Left cardiac atrium (tissue), 4 donors: ENCODE measurements around the gene USP9X. TPM values are rescaled to one million over a fixed set of nuclear protein-coding genes. Genes with fewer than 3 reads are reported as not detected.
A peak's percentile ranks its signal among the peaks of the same experiment; 100 is the strongest.
"Not testable (repeated sequence)": the region's sequence is repeated elsewhere in the genome, so short reads cannot be mapped to it uniquely, and the experiment has no call there.

Experiments used
- ATAC-seq, 2 donors: fragments of 200-7000 bp; cut with Tn5 transposase; one replicate each; pipeline ENCODE4 v1.9.1; 2020; ENCODE audit warnings: mild to moderate bottlenecking in 2 of 2, moderate library complexity in 2 of 2
- DNase-seq: peaks from one replicate; pipeline ENCODE4 v3.0.0-alpha.2; 2020
- intact Hi-C, 2 donors: fragments of 100-400 bp; cut with DNase I; formaldehyde crosslinking; loops; one replicate each; pipeline versions ENCODE4 v1.14.1 to v1.15.1; 2022 to 2023
- total RNA-seq, 2 donors: library from RNA; stranded (reverse); fragmentation: NEBNext Ultra II Directional; extraction: Animal tissue kit (Norgen Biotek cat#: 25700); gene quantifications; one replicate each; pipeline ENCODE4 v1.2.1, GENCODE V29; 2021
- donor health status: DM: no; HTN: yes; CAD: no.
- donor health status: DM: no; HTN: yes; CAD: no; lungs with severe emphysema.
- donor health status: DM: yes; HTN: yes; CAD: no.
- donor health status: Dilated cardiomyopathy.

Gene USP9X
- total RNA-seq, 2 donors from 2014 or later = 49.0 to 69.0 TPM

DNA sequence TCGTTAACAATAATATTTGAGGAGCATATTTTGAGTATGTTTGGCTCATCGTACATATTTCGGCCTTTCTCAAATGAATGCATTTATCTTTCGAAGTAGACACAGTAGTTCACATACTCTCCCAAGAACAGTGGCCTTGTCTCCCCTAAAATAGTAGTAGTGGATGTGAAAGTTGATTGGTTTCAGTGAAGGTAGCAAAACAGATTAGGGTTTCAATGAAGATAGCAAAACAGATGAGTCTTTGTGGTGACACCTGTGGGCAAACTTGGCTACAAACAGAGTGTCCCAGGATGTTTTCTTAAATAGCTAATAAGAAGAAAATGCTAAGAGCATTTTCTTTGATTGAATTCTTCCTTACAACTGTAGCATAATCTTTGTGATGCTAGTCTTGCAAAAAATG lies 67.0 kb downstream of the USP9X start:
- intact Hi-C loops = no loop called here
- no peak for ATAC-seq
- DNase-seq = no peak

DNA sequence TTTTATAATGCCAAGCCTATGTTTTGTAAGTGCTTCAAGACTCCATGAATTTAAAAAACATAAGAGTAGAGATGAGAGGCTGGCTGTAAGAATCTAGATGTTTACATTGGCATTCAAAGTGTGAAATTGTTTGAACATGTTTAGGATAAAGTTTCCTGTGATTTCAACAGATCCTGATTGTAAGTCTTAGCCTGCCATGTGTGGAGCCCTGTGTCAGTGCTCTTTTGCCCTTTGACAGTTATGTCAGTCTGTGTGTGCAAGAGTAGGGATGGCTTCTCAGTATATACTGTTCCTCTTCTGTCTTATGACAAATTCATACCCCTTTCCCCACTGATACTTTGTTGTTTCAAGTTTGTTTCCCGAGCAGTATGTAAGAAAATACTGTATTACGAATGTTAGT lies 68.2 kb downstream of the USP9X start:
- intact Hi-C loops = no loop called here
- ATAC-seq (no peak), DNase-seq (no peak)

DNA sequence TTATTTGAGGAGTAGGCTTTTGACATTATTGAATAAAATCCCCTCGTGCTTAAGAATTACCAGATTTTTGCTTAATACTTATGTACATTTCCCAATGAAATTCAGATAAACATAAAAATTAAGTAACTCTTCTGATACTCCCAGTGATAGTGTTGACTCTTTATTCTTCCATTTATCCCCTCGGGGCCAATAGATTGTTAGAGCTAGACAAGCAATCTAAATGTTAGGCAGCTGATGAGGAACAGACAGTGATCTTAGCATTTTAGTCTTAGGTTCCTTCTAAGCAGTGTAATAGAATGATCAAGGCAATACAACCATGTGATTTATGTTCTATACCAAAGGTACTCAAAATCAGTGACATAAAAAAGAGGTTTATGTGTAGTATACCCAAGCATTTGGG lies 68.7 kb downstream of the USP9X start:
- intact Hi-C loops = no loop called here
- ATAC-seq (no peak), DNase-seq (no peak)

DNA sequence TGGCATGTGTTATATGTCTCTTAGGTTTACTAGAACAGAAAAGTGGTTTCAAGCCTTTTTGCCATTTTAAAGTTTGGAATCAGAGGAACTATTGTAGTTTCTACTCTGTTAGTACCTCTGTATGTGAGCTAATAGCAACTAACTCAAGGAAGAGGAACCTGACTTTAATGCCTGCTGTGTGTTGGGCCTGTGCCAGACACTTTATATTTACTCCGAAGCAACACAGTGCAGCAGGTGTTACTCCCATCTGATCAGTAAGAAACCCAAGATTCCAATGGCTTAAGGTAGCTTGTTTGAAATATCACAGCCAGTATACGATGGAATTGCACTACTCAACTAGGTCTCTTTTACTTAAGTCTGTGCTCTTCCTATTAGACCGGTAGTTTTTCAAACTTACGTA lies 79.2 kb downstream of the USP9X start:
- intact Hi-C loops = no loop called here
- ATAC-seq (no peak), DNase-seq (no peak)

DNA sequence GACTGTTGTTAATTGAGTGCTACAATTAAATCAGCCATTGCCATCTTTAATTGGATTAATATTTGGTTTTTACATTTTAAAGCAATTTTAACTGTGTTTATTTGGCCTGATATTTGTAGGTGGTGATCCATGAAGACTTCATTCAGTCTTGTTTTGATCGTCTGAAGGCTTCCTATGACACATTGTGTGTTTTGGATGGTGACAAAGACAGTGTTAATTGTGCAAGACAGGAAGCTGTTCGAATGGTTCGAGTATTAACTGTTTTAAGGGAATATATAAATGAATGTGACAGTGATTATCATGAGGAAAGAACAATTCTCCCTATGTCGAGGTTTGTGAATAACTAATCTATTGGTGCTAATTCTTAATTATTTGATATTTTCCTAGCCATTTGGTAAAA lies 82.6 kb downstream of the USP9X start:
- DNase-seq (no peak), ATAC-seq (no peak)
- intact Hi-C loops = no loop called here

DNA sequence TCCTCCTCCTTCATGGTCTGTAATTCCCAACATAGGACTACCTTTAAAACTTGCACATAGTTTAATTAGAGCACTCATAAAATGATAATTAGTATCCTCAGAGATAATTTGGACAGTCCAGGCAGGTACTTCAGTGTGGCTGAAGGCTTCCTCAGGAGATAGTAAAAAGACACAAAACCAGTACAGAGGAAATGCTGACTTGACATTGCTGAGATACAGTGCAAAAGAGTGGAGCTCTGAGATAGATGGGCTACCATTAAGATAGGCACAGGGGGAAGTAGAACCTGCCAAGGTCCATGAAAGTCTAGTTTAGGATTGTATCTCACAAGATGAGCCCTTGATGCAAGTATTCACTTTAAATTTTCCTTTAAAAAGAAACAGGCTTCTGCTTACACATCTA lies 91.0 kb downstream of the USP9X start:
- intact Hi-C loops = no loop called here
- ATAC-seq = no peak
- DNase-seq = no peak

DNA sequence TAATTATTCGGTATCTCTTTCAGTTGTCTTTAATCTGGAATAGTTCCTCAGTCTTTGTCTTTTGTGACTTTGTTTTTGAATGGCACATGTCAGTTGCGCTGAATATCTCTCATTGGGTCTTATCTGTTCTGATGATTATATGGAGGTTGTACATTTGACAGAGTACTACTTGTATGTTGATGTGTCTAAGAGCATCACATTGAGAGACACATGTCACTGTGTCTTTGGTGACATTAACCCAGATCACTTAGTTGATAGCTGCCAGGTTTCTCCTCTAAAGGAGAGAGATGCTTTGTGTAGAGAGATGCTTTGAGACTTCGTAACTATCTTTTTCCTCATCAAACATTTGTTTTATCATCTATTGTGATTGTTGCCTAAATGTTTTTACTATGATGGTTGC lies 92.1 kb downstream of the USP9X start:
- intact Hi-C loops = no loop called here
- no peak for ATAC-seq
- DNase-seq = no peak

DNA sequence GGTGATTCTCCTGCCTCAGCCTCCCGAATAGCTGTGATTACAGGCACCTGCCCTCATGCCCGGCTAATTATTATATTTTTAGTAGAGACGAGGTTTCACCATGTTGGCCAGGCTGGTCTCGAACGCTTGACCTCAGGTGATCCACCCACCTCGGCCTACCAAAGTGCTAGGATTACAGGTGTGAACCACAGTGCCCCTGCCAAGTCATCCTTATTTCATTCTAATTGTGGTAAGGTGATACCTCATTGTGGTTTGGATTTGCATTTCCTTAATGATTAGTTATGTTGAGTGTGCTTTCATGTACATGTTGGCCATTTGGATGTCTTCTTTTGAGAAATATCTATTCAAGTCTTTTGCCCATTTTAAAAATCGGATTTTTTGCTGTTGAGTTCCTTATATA lies 93.0 kb downstream of the USP9X start:
- intact Hi-C loops = no loop called here

DNA sequence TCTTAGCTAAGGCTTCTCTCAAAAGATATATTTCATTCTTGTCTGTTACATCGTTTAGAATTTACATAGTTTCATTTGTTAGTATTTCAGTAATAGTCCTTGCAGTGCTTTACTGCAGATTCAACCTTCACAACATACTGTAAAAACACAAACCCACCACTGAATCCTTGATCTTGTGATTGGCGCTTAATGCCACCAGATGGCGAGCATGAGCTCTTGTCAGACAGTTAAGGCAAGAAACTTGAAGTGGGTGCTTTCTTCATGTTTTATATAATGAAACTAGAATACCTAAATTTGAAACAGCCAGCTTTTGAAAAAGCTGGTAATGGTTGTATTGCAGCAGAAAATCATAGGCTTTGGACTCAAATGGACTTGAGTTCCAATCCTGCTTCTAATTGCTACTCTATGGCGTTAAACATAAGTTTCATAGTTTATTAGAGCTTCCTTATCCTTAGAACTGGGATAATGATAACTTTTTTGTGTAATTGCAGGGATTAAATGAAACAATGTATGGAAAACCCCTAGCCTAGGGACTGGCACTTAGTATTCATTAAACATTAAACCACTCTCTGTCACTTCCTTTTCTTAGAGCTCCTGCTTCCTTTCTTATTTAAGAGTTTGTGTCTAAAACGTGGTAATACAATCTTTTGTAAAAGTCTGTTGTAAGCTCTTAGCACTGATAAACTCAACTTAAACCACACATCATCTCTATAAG lies 95.1 kb downstream of the USP9X start:
- ATAC-seq = no peak
- intact Hi-C loops = no loop called here
- DNase-seq = peak; percentile 57

More for the DNA sequence above, 93.0 kb downstream of the USP9X start:
- ATAC-seq = no peak
- no peak for DNase-seq

DNA sequence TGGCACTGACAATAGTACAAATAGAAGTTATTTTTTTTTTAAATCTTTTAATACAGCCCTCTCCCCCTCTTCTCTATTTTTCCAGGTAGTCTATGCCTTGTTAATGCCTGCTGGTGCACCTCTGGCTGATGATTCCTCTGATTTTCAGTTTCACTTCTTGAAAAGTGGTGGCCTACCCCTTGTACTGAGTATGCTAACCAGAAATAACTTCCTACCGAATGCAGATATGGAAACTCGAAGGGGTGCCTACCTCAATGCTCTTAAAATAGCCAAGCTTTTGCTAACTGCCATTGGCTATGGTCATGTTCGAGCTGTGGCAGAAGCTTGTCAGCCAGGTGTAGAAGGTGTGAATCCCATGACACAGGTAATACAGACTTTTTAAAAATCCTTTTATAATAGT lies 99.1 kb downstream of the USP9X start:
- ATAC-seq (no peak), DNase-seq (no peak)
- intact Hi-C loops = no loop called here

DNA sequence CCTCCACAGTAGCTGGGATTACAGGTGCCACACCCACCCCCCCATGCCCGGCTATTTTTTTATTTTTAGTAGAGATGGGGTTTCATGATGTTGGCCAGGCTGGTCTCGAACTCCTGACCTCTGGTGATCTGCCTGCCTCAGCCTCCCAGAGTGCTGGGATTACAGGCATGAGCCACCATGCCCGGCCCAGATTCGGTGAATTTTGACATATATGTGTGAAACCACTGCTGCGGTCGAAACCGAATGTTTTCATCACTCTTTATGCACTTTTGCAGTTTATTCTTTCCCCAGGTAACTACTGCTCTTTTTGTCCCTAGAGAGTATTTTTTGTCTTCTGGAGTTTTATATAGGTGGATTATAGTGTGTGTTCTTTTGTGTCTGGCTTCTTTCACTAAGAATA lies 101.7 kb downstream of the USP9X start:
- DNase-seq, intact Hi-C loops, ATAC-seq: not testable (repeated sequence)

DNA sequence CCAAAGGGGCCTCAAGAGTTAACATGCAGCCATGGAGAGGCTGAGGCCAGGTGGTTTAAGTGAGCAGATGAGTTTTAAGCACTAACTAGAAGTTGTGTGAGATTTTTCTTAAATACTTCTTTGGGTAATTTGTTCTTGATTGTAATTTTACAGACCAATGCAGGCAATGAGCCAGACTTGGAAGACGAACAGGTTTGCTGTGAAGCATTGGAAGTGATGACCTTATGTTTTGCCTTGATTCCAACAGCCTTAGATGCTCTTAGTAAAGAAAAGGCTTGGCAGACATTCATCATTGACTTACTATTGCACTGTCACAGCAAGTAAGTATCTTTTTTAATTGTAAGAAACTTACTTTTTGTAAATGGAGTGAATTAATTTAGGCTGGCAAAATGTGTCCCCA lies 103.9 kb downstream of the USP9X start:
- no peak for ATAC-seq
- intact Hi-C loops = no loop called here
- no peak for DNase-seq

DNA sequence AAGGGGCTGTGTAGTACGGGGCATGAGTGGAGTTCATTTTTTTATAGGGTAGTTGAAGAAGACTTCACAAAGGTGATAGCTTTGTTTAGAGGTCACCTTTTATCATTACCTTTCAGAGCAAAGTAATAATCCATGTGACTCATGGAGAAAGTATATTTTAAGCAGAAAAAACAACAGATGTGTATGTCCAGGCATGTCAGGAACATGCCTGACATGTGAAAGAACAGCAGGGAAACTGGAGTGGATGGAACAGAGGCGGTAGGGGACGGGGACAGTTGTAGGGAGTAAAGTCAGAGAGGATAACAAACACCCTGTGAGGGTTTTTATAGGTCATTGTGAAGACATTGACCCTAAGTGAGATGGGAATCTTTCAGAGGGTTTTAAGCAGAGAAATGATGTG lies 107.6 kb downstream of the USP9X start:
- no peak for ATAC-seq
- DNase-seq = no peak
- intact Hi-C loops = no loop called here

DNA sequence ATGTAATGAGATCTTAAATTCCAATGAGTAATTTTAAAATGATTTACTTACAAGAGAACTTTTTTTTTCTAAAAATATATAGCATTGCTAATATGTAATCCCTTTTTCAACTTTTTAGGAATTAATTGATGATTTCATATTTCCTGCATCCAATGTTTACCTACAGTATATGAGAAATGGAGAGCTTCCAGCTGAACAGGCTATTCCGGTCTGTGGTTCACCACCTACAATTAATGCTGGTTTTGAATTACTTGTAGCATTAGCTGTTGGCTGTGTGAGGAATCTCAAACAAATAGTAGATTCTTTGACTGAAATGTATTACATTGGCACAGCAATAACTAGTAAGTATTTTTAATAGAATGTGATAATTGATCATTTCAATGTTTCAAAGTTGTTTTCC lies 113.2 kb downstream of the USP9X start:
- intact Hi-C loops = no loop called here
- no peak for ATAC-seq
- DNase-seq = no peak

DNA sequence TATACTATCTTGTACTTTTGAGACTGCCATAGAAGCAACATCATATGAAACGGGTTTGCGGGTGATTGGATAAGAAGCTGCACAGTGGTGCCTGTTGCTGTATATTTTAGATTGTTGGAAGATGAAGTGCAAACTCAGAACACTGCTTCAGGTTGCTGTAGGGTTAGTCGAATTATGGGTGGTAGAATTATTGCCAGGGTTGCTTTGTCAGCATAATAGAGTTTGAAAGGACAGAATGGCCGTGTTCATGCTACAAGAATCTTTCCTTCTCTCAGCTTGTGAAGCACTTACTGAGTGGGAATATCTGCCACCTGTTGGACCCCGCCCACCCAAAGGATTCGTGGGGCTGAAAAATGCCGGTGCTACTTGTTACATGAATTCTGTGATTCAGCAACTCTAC lies 115.5 kb downstream of the USP9X start:
- ATAC-seq = no peak
- intact Hi-C loops = loop anchor here in 1 of 2 donors (10.0 kb wide), 1 partner anchor 56 kb away; no protein-coding TSS in a partner anchor

DNA sequence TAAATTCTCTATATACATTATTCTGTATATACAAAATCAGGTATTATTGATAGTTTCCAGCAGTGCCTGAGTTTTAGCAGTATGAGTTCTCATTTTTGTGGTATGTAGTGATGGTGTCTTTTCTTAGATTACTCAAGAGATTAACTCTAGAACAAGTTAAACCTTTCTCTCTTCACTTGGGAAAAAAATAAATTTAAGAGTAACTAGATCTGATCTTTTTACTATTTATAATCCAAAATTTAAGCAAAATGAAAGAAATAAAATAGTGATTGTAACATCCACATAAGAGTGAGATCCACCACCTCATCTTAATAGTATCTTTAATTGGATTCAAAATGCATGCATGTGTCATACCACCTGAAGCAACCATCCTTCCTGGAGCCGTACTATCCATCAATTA lies 124.6 kb downstream of the USP9X start:
- intact Hi-C loops = loop anchor here in 1 of 2 donors (10.0 kb wide), 1 partner anchor 65 kb away; no protein-coding TSS in a partner anchor
- ATAC-seq = no peak

More for the DNA sequence above, 115.5 kb downstream of the USP9X start:
- DNase-seq = no peak

DNA sequence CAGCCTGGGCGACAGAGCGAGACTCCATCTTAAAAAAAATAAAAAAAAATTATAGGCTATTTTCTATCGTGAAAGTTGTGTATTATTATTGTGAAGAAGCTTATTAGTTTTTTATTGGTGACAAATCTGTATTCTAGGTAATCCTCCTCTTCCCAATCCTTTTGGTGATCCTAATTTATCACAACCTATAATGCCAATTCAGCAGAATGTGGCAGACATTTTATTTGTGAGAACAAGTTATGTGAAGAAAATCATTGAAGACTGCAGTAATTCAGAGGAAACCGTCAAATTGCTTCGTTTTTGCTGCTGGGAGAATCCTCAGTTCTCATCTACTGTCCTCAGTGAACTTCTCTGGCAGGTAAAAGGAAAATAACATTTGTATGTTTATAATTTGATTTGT lies 139.4 kb downstream of the USP9X start:
- intact Hi-C loops = no loop called here

More for the DNA sequence above, 124.6 kb downstream of the USP9X start:
- no peak for DNase-seq

DNA sequence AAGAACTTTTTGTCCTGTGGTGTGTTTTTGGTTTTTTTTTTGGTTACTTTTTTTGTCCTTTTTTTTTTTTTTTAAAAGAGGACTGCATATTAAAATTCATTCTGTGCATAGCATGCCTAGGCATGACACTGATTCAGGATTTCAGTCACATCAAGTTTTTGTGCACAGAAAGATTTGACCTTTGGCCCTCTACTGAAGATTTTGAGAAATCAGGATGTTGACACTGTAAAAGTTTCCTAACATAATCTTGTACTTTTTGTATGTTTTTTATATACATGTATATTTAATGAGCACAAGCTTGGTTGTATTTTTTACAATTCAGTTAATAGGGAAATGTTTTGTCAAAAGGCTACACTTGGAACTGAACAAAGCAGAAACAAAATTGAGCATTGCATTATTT lies 148.7 kb downstream of the USP9X start:
- no peak for ATAC-seq
- no peak for DNase-seq
- intact Hi-C loops = no loop called here

More for the DNA sequence above, 139.4 kb downstream of the USP9X start:
- DNase-seq (no peak), ATAC-seq (no peak)

DNA sequence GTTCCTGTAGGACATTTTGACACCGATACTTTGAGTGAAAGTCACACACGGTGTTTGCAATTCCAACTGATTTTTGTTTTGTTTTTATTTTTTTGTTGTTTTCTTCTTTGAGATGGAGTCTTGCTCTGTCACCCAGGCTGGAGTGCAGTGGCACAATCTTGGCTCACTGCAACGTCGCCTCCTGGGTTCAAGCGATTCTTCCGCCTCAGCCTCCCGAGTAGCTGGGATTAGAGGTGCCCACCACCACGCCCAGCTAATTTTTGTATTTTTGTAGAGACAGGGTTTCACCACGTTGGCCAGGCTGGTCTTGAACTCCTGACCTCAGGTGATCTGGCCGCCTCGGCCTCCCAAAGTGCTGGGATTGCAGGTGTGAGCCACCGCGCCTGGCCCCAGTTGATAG lies 149.2 kb downstream of the USP9X start:
- ATAC-seq, DNase-seq, intact Hi-C loops: not testable (repeated sequence)

DNA sequence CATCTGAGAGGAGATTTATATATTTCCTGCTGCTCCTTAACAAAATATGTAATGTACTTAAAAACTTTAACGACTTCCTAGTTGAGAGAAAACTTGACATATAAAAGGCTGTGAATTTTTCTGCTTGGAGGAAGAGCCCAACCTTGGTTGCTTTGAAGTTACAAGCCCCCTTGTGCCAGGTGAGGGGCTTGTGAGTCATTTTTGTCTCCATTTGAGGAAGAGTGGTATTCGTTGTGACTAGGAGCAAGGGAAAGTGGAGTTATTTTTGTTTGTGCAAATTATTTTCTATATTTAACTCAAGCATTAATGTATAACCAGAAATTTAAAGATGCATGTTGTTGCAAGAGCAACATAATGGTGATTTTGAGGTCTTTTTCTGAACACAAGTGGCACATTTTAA lies 149.7 kb downstream of the USP9X start:
- intact Hi-C loops = no loop called here
- ATAC-seq (no peak), DNase-seq (no peak)

DNA sequence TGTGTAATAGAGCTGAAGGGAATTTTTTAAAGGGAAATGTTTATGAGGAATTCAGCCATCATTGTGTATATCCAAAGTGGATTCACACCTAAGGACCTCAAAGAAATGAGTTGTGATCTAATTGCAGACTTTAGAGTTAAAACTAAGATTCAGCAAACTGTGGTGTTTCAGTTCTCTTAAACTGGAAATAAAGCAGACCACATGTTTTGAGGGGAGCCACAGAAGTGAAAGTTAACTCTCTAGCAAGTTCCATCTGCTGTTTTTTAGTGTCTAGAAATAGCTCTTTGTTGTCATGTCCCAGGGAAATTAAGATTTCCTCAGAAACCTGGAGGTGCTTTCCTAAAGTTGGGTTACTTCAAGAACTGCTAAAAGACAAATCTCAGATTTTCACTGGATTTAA lies 151.4 kb downstream of the USP9X start:
- ATAC-seq = no peak
- no peak for DNase-seq
- intact Hi-C loops = no loop called here
